HEK293T (cell line): ENCODE measurements around the gene SCN4A.
"Not testable (repeated sequence)": the region's sequence is repeated elsewhere in the genome, so short reads cannot be mapped to it uniquely, and the experiment has no call there.

Experiments used
- CTCF ChIA-PET: fragments of 350-600 bp; formaldehyde crosslinking; extraction: SDS; loops from one replicate; lab custom pipeline; 2021; ENCODE audit warnings: antibody characterized with exemption, inconsistent platforms; lab: Yijun Ruan, JAX
- POLR2A ChIA-PET: fragments of 350-600 bp; formaldehyde crosslinking; extraction: SDS; loops from one replicate; lab custom pipeline; 2020; ENCODE audit warnings: antibody characterized with exemption, inconsistent platforms; lab: Yijun Ruan, JAX
- DNase-seq: peaks from one replicate; pipeline ENCODE4 v3.0.0; 2012; ENCODE audit warnings: mixed read lengths; ENCODE audit errors: extremely low spot score
- ARNT ChIP-seq: fragments of 450-650 bp; IDR thresholded peaks from 2 replicates; pipeline ENCODE4 v1.6.1; 2017; ENCODE audit warnings: mild to moderate bottlenecking
- BHLHE40 ChIP-seq: fragments of 450-650 bp; IDR thresholded peaks from 2 replicates; pipeline ENCODE4 v1.6.1; 2016; ENCODE audit warnings: mild to moderate bottlenecking, moderate library complexity, borderline replicate concordance
- CTBP1 ChIP-seq: fragments of 450-650 bp; IDR thresholded peaks from 2 replicates; pipeline ENCODE4 v1.6.1; 2016; ENCODE audit warnings: borderline replicate concordance
- ELF4 ChIP-seq: fragments of 450-650 bp; IDR thresholded peaks from 2 replicates; pipeline ENCODE4 v1.6.1; 2017; ENCODE audit warnings: antibody characterized with exemption
- FOXA1 ChIP-seq: fragments of 450-650 bp; IDR thresholded peaks from 2 replicates; pipeline ENCODE4 v1.6.1; 2016; ENCODE audit warnings: mild to moderate bottlenecking
- FOXK2 ChIP-seq: fragments of 450-650 bp; IDR thresholded peaks from 2 replicates; pipeline ENCODE4 v1.6.1; 2016; ENCODE audit warnings: mild to moderate bottlenecking
- FOXM1 ChIP-seq: fragments of 450-650 bp; IDR thresholded peaks from 2 replicates; pipeline ENCODE4 v1.6.1; 2017; ENCODE audit warnings: mild to moderate bottlenecking, borderline replicate concordance
- HDGF ChIP-seq: fragments of 450-650 bp; IDR thresholded peaks from 2 replicates; pipeline ENCODE4 v1.6.1; 2017; ENCODE audit warnings: antibody characterized with exemption, borderline replicate concordance
- L3MBTL2 ChIP-seq: fragments of 450-650 bp; conservative IDR thresholded peaks from 2 replicates; pipeline ENCODE4 v1.6.1; 2016; ENCODE audit warnings: mild to moderate bottlenecking
- LEF1 ChIP-seq: fragments of 450-650 bp; IDR thresholded peaks from 2 replicates; pipeline ENCODE4 v1.6.1; 2017; ENCODE audit warnings: mild to moderate bottlenecking, borderline replicate concordance
- NFRKB ChIP-seq: fragments of 450-650 bp; IDR thresholded peaks from 2 replicates; pipeline ENCODE4 v1.6.1; 2016; ENCODE audit warnings: mild to moderate bottlenecking, moderate library complexity
- PKNOX1 ChIP-seq: fragments of 450-650 bp; IDR thresholded peaks from 2 replicates; pipeline ENCODE4 v1.6.1; 2016
- SP1 ChIP-seq: fragments of 450-650 bp; IDR thresholded peaks from 2 replicates; pipeline ENCODE4 v1.6.1; 2017
- SUZ12 ChIP-seq: fragments of 450-650 bp; IDR thresholded peaks from 2 replicates; pipeline ENCODE4 v1.6.1; 2016; ENCODE audit warnings: mild to moderate bottlenecking
- TARDBP ChIP-seq: fragments of 450-650 bp; IDR thresholded peaks from 2 replicates; pipeline ENCODE4 v1.6.1; 2016
- ZNF384 ChIP-seq: fragments of 450-650 bp; IDR thresholded peaks from 2 replicates; pipeline ENCODE4 v1.6.1; 2016

SCN4A gene

DNA sequence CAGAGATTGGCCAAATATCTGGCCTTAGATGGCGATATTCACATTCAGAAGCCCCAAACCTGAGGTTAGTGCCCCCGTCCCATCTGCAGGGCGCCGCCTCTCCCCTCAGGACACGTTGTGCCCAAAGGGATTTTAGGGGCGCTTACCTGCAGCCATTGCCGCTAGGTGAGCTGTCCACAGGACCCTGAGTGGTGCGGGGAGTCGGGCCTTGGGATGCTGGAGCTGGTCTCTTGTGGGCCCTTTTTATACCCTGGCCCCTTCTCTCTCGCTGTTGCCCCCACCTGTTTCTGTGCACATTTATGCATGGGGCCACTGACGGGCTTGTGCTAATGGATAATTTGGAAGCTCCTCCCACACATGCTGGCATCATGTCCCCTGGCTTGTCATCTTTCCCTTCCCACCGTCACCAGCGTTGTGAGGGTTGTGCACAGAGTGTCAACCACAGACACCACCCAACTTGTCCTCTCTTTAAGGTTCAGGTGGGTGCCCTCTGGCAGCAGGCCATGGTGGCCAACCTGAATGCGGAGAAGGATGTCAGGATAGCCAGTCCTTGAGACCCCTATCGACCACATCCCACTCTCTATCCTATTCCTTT is 61.6 kb downstream of the SCN4A start, which contains the start of gene CSHL1:
Gene CSHL1, minus strand, starts transcription at position 218 of the 595 bp plus-strand sequence. Its CDS starts 62 bp downstream, at position 156.
- DNase-seq = no peak
- no peak for TF ChIP-seq PKNOX1
- no peak for TF ChIP-seq TARDBP
- TF ChIP-seq FOXM1 = no peak
- TF ChIP-seq SP1 = no peak
- no peak for TF ChIP-seq BHLHE40
- TF ChIP-seq LEF1 = no peak
- TF ChIP-seq CTBP1 = no peak
- TF ChIP-seq L3MBTL2 = no peak
- TF ChIP-seq SUZ12 = no peak
- no peak for TF ChIP-seq NFRKB
- no peak for TF ChIP-seq FOXA1
- no peak for TF ChIP-seq ELF4
- no peak for TF ChIP-seq HDGF
- no peak for TF ChIP-seq ARNT
- no peak for TF ChIP-seq FOXK2
- TF ChIP-seq ZNF384 = no peak
- ChIA-PET CTCF (interaction anchor here (0.9 to 1.6 kb wide), 6 partner anchors 8 to 223 kb away, joined by 3 to 9 read pairs (median 3); no protein-coding TSS in a partner anchor), POLR2A (no interaction called here)

GRCh38 chr17:63910096-63910495 is 62.6 kb downstream of the SCN4A start:
- no peak for TF ChIP-seq FOXM1
- TF ChIP-seq L3MBTL2 = no peak
- TF ChIP-seq ARNT = no peak
- TF ChIP-seq CTBP1 = no peak
- TF ChIP-seq SUZ12 = no peak
- TF ChIP-seq FOXK2 = no peak
- no peak for TF ChIP-seq NFRKB
- TF ChIP-seq HDGF = no peak
- no peak for DNase-seq
- ChIA-PET POLR2A (no interaction called here), CTCF (interaction anchor here (0.8 to 1.6 kb wide), 2 partner anchors 9 to 224 kb away, joined by 3 to 8 read pairs; no protein-coding TSS in a partner anchor)

GRCh38 chr17:63909586-63909985 is 63.1 kb downstream of the SCN4A start:
- CTCF ChIA-PET = interaction anchor here (1.6 kb wide), 1 partner anchor 10 kb away, joined by 8 read pairs; no protein-coding TSS in a partner anchor
- POLR2A ChIA-PET, DNase-seq: not testable (repeated sequence)

GRCh38 chr17:63907161-63907778 is 65.4 kb downstream of the SCN4A start:
- not testable (repeated sequence) for DNase-seq
- CTCF ChIA-PET = interaction anchor here (0.6 to 2.2 kb wide), 4 partner anchors 12 to 122 kb away, joined by 5 to 10 read pairs (median 7); no protein-coding TSS in a partner anchor
- POLR2A ChIA-PET = interaction anchor here (0.9 kb wide), 1 partner anchor 239 kb away, joined by 3 read pairs; no protein-coding TSS in a partner anchor

- DNase-seq, POLR2A ChIA-PET: not testable (repeated sequence)
- CTCF ChIA-PET = interaction anchor here (0.7 to 1.2 kb wide), 3 partner anchors 42 to 479 kb away, joined by 3 read pairs; no protein-coding TSS in a partner anchor
Measured at GRCh38 chr17:63904796-63905195, 67.9 kb downstream of the SCN4A start.

DNA sequence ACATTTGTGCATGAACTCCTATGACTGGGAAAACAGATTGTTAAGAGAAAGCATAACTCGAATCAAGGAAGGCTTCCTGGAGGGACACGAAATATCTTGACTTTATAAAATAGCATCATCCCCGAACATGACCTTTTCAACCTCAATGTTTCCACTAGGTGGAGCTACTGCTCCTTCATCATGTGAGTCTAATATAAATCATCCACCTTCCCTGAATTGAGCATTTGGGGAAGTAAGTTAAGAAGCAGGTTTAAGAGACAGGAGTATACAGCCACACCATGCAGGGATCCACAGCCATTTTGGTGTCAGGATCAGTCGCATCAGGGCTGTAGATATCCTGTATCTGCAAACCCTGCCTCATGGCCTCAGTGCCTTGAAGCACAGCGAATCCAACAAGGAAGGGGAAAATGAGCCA is 68.9 kb downstream of the SCN4A start:
- DNase-seq, POLR2A ChIA-PET: not testable (repeated sequence)
- 0 out of 2 replicates have a peak, but pooled peaks have one; percentile 17 for TF ChIP-seq L3MBTL2
- CTCF ChIA-PET = interaction anchor here (1.2 kb wide), 1 partner anchor 43 kb away, joined by 3 read pairs; no protein-coding TSS in a partner anchor

DNA sequence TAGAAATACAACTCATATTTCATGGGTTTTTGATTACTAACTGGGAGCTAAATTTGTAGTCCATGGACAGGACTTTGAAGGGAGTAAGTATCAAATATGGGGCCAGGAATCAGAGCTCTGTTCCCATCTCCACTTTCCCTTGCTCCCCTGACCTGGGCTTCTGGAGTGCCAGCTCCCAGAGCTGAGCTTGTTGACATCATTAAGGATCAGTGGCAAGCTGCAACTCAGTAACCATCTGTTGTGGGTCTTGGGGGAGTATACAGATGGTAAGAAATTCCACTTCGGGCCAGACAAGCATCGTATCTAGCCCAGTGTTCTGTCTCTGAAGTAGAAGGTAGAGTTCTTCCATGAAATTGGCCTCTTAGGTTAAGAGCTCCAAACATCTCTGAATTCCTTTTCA is 70.7 kb downstream of the SCN4A start:
- CTCF ChIA-PET = interaction anchor here (0.6 to 1.2 kb wide), 4 partner anchors 12 to 126 kb away, joined by 3 to 5 read pairs (median 3); no protein-coding TSS in a partner anchor
- POLR2A ChIA-PET, DNase-seq: not testable (repeated sequence)

DNA sequence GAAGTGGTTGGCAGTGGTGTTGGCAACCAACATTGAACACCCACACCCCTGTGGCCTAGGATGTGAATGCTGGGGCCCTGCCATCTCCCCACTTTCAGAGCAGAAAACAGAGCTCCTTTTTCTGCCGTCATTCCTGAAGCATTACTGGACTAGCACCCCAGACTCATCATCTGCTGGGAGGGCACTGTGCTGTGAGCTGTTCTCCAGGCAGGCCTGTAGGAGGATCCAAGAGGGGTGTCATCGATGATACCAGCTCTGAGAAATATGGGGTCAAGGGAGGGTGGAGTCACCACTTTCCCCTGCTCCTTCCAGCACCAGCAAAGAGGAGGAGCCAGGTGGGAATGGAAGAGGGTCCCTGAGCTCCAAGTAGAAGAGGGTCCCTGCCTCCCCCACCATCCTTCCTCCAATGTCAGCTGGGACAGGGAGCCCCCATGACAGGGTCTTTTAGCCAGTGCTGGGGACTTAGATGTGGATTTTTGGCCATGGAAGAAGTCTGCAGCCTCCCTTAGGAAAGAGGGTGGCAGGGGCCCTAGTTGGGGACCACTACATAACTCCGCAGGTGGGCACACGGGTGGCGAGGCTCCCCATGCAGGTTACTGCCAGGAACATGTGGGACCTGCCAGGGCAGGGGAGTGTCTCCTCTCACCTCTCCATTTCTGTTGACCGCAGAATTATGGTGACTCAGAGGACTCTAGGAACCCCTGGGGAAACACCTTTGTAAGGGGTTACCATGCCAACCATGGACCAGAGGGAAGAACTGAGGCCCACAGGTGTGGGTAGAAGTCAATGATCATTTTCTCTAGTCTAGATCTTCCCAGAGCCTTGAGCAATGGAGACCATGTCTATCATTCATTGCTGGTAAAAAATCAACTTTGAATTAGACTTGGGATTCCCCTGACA is 73.6 kb downstream of the SCN4A start:
- DNase-seq, POLR2A ChIA-PET: not testable (repeated sequence)
- CTCF ChIA-PET = interaction anchor here (1.1 kb wide), 1 partner anchor 9 kb away, joined by 3 read pairs; no protein-coding TSS in a partner anchor

- CTCF ChIA-PET, POLR2A ChIA-PET, DNase-seq: not testable (repeated sequence)
Measured at GRCh38 chr17:63896524-63897354, 76.0 kb downstream of the SCN4A start, which contains the start of gene CSH1. CSH1 (minus strand) TSS chr17:63896574; CDS start chr17:63896511, 63 bp downstream.

GRCh38 chr17:63894821-63895220 is 77.9 kb downstream of the SCN4A start:
- CTCF ChIA-PET, DNase-seq, POLR2A ChIA-PET: not testable (repeated sequence)

DNA sequence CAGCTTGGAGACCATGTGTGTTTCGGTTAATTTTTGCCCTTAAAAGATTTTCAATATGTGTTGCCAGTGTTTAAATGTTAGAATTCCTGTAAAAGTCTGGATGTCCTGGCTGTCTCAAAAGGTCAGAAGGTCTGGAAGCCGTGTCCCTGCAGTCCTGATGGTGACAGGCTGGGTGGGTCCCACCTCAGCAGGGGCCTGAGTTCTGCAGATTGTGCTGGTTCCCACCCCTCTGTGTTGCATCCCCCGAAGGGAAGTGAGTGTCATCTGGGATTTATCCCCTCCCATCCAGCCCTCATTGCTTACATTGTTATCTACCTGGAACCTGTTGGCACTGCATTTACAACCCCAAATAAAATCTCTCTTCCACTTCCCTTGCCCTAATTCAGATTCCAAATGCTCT is 78.7 kb downstream of the SCN4A start:
- CTCF ChIA-PET = not testable (repeated sequence)

More for the DNA sequence above, 78.7 kb downstream of the SCN4A start:
- DNase-seq, POLR2A ChIA-PET: not testable (repeated sequence)
